ENCODE measurements around the gene CD4. TPM values are rescaled to one million over a fixed set of nuclear protein-coding genes. Genes with fewer than 3 reads are reported as not detected.

The CD4 gene
- total RNA-seq, 1 experiment from 2014 or later = not detected

GRCh38 chr12:6766651-6767349 is 22.5 kb upstream of the CD4 start:
- peak; percentile 87 for DNase-seq
- Mint-ChIP-seq H3K27me3 (ENCODE audit: unreplicated experiment) (peaks cover 34% of the 10 kb centered on the region), H3K4me1 (ENCODE audit: low read depth, unreplicated experiment) (peaks cover 40% of the 10 kb centered on the region), H3K9me3 (ENCODE audit: low read depth, unreplicated experiment) (peaks cover 2% of the 10 kb centered on the region), H3K4me3 (ENCODE audit: low read depth, unreplicated experiment) (peak overlapping the region; percentile 81), H3K27ac (ENCODE audit: unreplicated experiment) (peak overlapping the region; percentile 80), H3K36me3 (ENCODE audit: insufficient read depth, unreplicated experiment) (peaks cover 50% of the 10 kb centered on the region)
- CTCF ChIA-PET = interaction anchor here (0.5 to 2.5 kb wide), 12 partner anchors 11 to 355 kb away, joined by 3 to 24 read pairs (median 4); partner anchors contain the start of genes COPS7A, MLF2, P3H3 and ZNF384
- intact Hi-C loops (cut with micrococcal nuclease; ENCODE audit: unreplicated experiment) = no loop called here
- peak; percentile 61 for TF ChIP-seq CTCF (IDR thresholded peaks at IDR 0.05; ENCODE audit: unreplicated experiment)
- BruUV-seq (replicated peaks) = no TSS peak

- no peak for DNase-seq
- peaks cover 50% of the 10 kb centered on the region for H3K36me3 Mint-ChIP-seq (ENCODE audit: insufficient read depth, unreplicated experiment)
- peak overlapping the region; percentile 80 for H3K27ac Mint-ChIP-seq (ENCODE audit: unreplicated experiment)
- TSS peak; percentile 57 for BruUV-seq (replicated peaks)
- H3K27me3 Mint-ChIP-seq (ENCODE audit: unreplicated experiment) = peaks cover 43% of the 10 kb centered on the region
- no peak for TF ChIP-seq CTCF (IDR thresholded peaks at IDR 0.05; ENCODE audit: unreplicated experiment)
- no peaks in the 10 kb centered on the region for H3K9me3 Mint-ChIP-seq (ENCODE audit: low read depth, unreplicated experiment)
- CTCF ChIA-PET = interaction anchor here (0.6 to 2.5 kb wide), 9 partner anchors 10 to 356 kb away, joined by 3 to 24 read pairs (median 4); partner anchors contain the start of genes COPS7A, MLF2 and ZNF384
- H3K4me1 Mint-ChIP-seq (ENCODE audit: low read depth, unreplicated experiment) = peaks cover 33% of the 10 kb centered on the region
- intact Hi-C loops (cut with micrococcal nuclease; ENCODE audit: unreplicated experiment) = loop anchor here (1.0 kb wide), 1 partner anchor 33 kb away; no protein-coding TSS in a partner anchor
- peak overlapping the region; percentile 81 for H3K4me3 Mint-ChIP-seq (ENCODE audit: low read depth, unreplicated experiment)
These were observed 21.7 kb upstream of the CD4 start for GRCh38 chr12:6767353-6768319.

GRCh38 chr12:6768437-6768914 is 20.9 kb upstream of the CD4 start:
- DNase-seq = no peak
- Mint-ChIP-seq H3K36me3 (ENCODE audit: insufficient read depth, unreplicated experiment) (peaks cover 50% of the 10 kb centered on the region), H3K27me3 (ENCODE audit: unreplicated experiment) (peaks cover 51% of the 10 kb centered on the region), H3K4me3 (ENCODE audit: low read depth, unreplicated experiment) (peak overlapping the region; percentile 18), H3K4me1 (ENCODE audit: low read depth, unreplicated experiment) (peaks cover 32% of the 10 kb centered on the region), H3K9me3 (ENCODE audit: low read depth, unreplicated experiment) (no peaks in the 10 kb centered on the region), H3K27ac (ENCODE audit: unreplicated experiment) (no peak overlapping the region)
- no peak for TF ChIP-seq CTCF (IDR thresholded peaks at IDR 0.05; ENCODE audit: unreplicated experiment)
- no TSS peak for BruUV-seq (replicated peaks)
- intact Hi-C loops (cut with micrococcal nuclease; ENCODE audit: unreplicated experiment) = loop anchor here (1.0 kb wide), 1 partner anchor 32 kb away; no protein-coding TSS in a partner anchor
- CTCF ChIA-PET = no interaction called here

GRCh38 chr12:6768990-6769389 is 20.3 kb upstream of the CD4 start:
- CTCF ChIA-PET = no interaction called here
- Mint-ChIP-seq H3K36me3 (ENCODE audit: insufficient read depth, unreplicated experiment) (peaks cover 49% of the 10 kb centered on the region), H3K27ac (ENCODE audit: unreplicated experiment) (no peak overlapping the region), H3K9me3 (ENCODE audit: low read depth, unreplicated experiment) (no peaks in the 10 kb centered on the region), H3K4me3 (ENCODE audit: low read depth, unreplicated experiment) (peak overlapping the region; percentile 18), H3K27me3 (ENCODE audit: unreplicated experiment) (peaks cover 56% of the 10 kb centered on the region), H3K4me1 (ENCODE audit: low read depth, unreplicated experiment) (peaks cover 31% of the 10 kb centered on the region)
- no TSS peak for BruUV-seq (replicated peaks)
- TF ChIP-seq CTCF (IDR thresholded peaks at IDR 0.05; ENCODE audit: unreplicated experiment) = no peak
- DNase-seq = no peak
- intact Hi-C loops (cut with micrococcal nuclease; ENCODE audit: unreplicated experiment) = loop anchor here (1.0 kb wide), 1 partner anchor 31 kb away; no protein-coding TSS in a partner anchor

Measured in Calu3 (cell line).